ENCODE data around the gene COX7A2L. TPM values are rescaled to one million over a fixed set of nuclear protein-coding genes. Genes with fewer than 3 reads are reported as not detected.

The COX7A2L gene
- total RNA-seq: 100 to 1,000 TPM; 167 to 170 TPM

DNA sequence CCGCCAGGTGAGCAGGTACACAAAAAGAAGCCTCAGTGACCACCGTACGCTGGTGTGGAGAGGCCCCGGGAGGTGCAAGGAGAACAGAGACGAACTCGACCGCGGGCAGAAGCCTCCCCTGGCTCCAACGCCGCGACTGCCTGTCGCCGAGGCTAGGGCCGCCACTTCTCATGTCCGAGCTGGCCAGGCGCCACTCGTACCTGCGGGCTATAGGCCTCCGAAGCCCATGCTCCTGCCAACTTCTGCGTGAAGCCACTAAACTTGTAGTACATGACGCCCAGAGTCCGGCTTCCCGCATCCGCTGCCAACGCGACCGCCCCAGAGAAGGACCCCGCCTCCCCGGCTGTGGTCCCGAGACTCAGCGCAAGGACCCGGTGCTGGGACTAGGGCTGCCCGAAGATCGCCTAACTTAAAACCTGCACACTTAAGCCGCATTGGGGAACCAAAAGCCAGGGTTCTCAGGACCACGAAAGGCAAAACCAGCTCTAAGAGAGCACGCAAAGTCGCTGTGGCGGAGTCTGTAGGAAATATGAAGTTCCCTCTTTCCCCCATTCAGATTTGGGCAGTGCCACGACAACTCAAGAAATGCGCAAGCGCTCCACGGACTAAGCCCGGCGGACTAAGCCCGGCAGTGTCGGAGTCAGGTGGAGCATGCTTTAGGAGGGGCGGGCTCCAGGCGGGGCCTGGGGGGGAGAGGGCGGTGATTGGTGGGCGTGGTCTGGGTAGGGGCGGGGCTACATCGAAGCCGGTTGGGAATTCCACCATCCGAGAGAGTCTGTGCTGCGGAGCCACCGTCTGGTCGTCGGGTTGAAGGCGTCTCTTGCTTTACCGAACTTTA lies at the start of gene COX7A2L:
TSS of gene COX7A2L (minus strand) at position 328 of the 838 bp plus-strand sequence. CDS start at position 272, 56 bp downstream.
- H3K9me3 ChIP-seq: no peaks in the 10 kb centered on the region
- intact Hi-C loops (cut with DNase I): loop anchor here (10.0 kb wide), 1 partner anchor 266 kb away; no protein-coding TSS in a partner anchor
- H3K4me1 ChIP-seq (replicated peaks): no peaks in the 10 kb centered on the region
- H3K27ac ChIP-seq: peak within 1 kb of the TSS; percentile 92 to 95
- peak within 1 kb of the TSS; percentile 90 to 94 for H3K4me3 ChIP-seq
- H3K27me3 ChIP-seq (replicated peaks; ENCODE audit: insufficient read depth): no peaks in the 10 kb centered on the region
- TF ChIP-seq POLR2A (IDR thresholded peaks at IDR 0.05) (peak; percentile 70), POLR2AphosphoS5 (IDR thresholded peaks at IDR 0.05) (peak; percentile 91)
- TF ChIP-seq, protein P1, sequence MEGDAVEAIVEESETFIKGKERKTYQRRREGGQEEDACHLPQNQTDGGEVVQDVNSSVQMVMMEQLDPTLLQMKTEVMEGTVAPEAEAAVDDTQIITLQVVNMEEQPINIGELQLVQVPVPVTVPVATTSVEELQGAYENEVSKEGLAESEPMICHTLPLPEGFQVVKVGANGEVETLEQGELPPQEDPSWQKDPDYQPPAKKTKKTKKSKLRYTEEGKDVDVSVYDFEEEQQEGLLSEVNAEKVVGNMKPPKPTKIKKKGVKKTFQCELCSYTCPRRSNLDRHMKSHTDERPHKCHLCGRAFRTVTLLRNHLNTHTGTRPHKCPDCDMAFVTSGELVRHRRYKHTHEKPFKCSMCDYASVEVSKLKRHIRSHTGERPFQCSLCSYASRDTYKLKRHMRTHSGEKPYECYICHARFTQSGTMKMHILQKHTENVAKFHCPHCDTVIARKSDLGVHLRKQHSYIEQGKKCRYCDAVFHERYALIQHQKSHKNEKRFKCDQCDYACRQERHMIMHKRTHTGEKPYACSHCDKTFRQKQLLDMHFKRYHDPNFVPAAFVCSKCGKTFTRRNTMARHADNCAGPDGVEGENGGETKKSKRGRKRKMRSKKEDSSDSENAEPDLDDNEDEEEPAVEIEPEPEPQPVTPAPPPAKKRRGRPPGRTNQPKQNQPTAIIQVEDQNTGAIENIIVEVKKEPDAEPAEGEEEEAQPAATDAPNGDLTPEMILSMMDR (IDR thresholded peaks at IDR 0.05): peak in 2 of 4 experiments; percentile 14 to 33
- WGBS: under 1% methylated on average over 55 of the region's 61 CpGs
- no peaks in the 10 kb centered on the region for H3K36me3 ChIP-seq
- DNase-seq (ENCODE audit: low spot score): peak; percentile 97

GRCh38 chr2:42408009-42408408 lies 47.0 kb upstream of the COX7A2L start:
- intact Hi-C loops (cut with DNase I): no loop called here

DNA sequence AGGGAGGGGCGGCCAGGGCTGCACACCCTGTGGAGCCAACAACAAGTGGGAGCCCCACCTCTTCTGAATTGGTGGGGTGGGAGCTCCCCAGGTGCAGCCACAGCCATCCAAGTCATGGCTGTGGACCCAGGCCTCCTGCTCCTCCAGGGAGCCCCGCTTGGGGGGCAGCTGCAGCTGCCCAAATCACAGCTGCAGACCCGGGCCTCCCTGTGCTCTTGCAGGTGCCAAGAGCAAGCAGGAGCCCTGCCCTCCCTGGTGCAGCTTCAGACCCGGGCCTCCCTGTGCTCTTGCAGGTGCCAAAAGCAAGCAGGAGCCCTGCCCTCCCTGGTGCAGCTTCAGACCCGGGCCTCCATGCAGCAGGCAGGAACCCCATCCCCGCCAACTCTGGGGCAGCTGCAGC lies 46.5 kb upstream of the COX7A2L start:
- Histone ChIP-seq H3K4me3 (no peak overlapping the region), H3K9me3 (no peaks in the 10 kb centered on the region), H3K27ac (no peak overlapping the region), H3K4me1 (replicated peaks) (no peaks in the 10 kb centered on the region), H3K27me3 (replicated peaks; ENCODE audit: insufficient read depth) (no peaks in the 10 kb centered on the region), H3K36me3 (no peaks in the 10 kb centered on the region)
- TF ChIP-seq POLR2A (IDR thresholded peaks at IDR 0.05): no peak
- no peak for TF ChIP-seq POLR2AphosphoS5 (IDR thresholded peaks at IDR 0.05)
- TF ChIP-seq, protein P1 (IDR thresholded peaks at IDR 0.05): no peak
- intact Hi-C loops (cut with DNase I): no loop called here
- WGBS: 82% methylated on average over 4 of the region's 6 CpGs
- no peak for DNase-seq (ENCODE audit: low spot score)

More at GRCh38 chr2:42408009-42408408, 47.0 kb upstream of the COX7A2L start:
- TF ChIP-seq, protein P1 (IDR thresholded peaks at IDR 0.05): no peak
- TF ChIP-seq POLR2A (IDR thresholded peaks at IDR 0.05) (no peak), POLR2AphosphoS5 (IDR thresholded peaks at IDR 0.05) (no peak)
- Histone ChIP-seq H3K27me3 (replicated peaks; ENCODE audit: insufficient read depth) (no peaks in the 10 kb centered on the region), H3K36me3 (no peaks in the 10 kb centered on the region), H3K27ac (no peak overlapping the region), H3K4me1 (replicated peaks) (no peaks in the 10 kb centered on the region), H3K4me3 (no peak overlapping the region), H3K9me3 (no peaks in the 10 kb centered on the region)
- no peak for DNase-seq (ENCODE audit: low spot score)
- WGBS: 96% methylated on average over 7 of the region's 8 CpGs

DNA sequence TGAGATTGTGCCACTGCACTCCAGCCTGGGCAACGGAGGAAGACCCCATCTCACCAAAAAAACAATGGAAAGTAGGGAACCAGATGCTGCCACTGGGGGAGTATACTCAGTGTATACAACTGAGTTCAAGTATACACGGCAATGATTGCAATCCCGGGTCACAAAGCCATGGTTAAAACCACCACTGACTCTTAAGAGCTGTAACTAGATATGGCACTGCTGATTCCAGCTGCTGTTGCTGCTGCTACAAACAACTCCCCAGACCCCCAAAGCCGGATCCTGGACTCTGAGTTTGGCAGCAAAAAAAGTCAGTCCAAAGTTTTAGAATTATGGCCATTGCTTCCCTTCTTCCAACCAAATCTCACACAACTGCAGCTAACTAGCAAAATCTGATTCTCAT lies 43.7 kb upstream of the COX7A2L start:
- 83% methylated on average over 4 of the region's 4 CpGs for WGBS
- TF ChIP-seq POLR2AphosphoS5 (IDR thresholded peaks at IDR 0.05) (no peak), POLR2A (IDR thresholded peaks at IDR 0.05) (no peak)
- TF ChIP-seq, protein P1 (IDR thresholded peaks at IDR 0.05): no peak
- intact Hi-C loops (cut with DNase I): no loop called here

More for the DNA sequence above, 43.7 kb upstream of the COX7A2L start:
- Histone ChIP-seq H3K9me3 (no peaks in the 10 kb centered on the region), H3K27ac (no peak overlapping the region), H3K27me3 (replicated peaks; ENCODE audit: insufficient read depth) (no peaks in the 10 kb centered on the region), H3K4me3 (no peak overlapping the region), H3K36me3 (no peaks in the 10 kb centered on the region), H3K4me1 (replicated peaks) (no peaks in the 10 kb centered on the region)
- DNase-seq (ENCODE audit: low spot score): no peak
